Thyroid gland (tissue), 4 donors: ENCODE measurements around the gene ENDOV. TPM values are rescaled to one million over a fixed set of nuclear protein-coding genes. Genes with fewer than 3 reads are reported as not detected.

ENCODE experiments used
- DNase-seq, 2 donors: peaks; one replicate each; pipeline ENCODE4 v3.0.0-alpha.2; 2019
- H3K27ac ChIP-seq, 3 donors: fragments of 200-600 bp; sonication (generic); 1 replicate in 2 of 3; 2 replicates in 1 of 3; pipeline ENCODE4 v1.5.1; 2016 to 2019; ENCODE audit warnings: mild to moderate bottlenecking in 1 of 3, moderate library complexity in 1 of 3
- H3K27me3 ChIP-seq: fragments of 200-600 bp; sonication (generic); one replicate; pipeline ENCODE4 v1.5.1; 2019
- H3K36me3 ChIP-seq, 2 donors: fragments of 200-600 bp; sonication (generic); one replicate each; pipeline ENCODE4 v1.5.1; 2016 to 2019
- H3K4me1 ChIP-seq, 2 donors: fragments of 200-600 bp; sonication (generic); one replicate each; pipeline ENCODE4 v1.5.1; 2017 to 2019
- H3K4me3 ChIP-seq, 3 donors: fragments of 200-600 bp; sonication (generic); replicated peaks in 1 of 3; 1 replicate in 2 of 3; 2 replicates in 1 of 3; pipeline ENCODE4 v1.5.1; 2016; ENCODE audit warnings: mild to moderate bottlenecking in 1 of 3
- H3K9me3 ChIP-seq: fragments of 200-600 bp; sonication (generic); one replicate; pipeline ENCODE4 v1.5.1; 2017
- POLR2A ChIP-seq, 2 donors: fragments of 450-650 bp; IDR thresholded peaks; one replicate each; pipeline ENCODE4 v1.6.1; 2017; ENCODE audit warnings: antibody characterized with exemption in 2 of 2, mild to moderate bottlenecking in 2 of 2, moderate library complexity in 1 of 2
- WGBS, 2 donors: methylation state at CpG; one replicate each; pipeline ENCODE4 v1.1.5; 2017; 5-methylcytosine and 5-hydroxymethylcytosine counted together
- intact Hi-C: fragments of 100-400 bp; cut with DNase I; formaldehyde crosslinking; loops from one replicate; pipeline ENCODE4 v1.15.1; 2023
- total RNA-seq, 4 donors: library from RNA; depleted of rRNA; stranded (reverse); fragments of >200 nt; gene quantifications; one replicate each; pipeline ENCODE4 v1.2.3, GENCODE V29; 2016
- TF ChIP-seq, protein P1 (sequence below), 6 experiments: fragments of 200-600 bp in 3 of 6; fragments of 450-650 bp in 3 of 6; sonication (generic) in 3 of 6; IDR thresholded peaks; one replicate each; pipeline ENCODE4 v1.5.1; 2016 to 2019; ENCODE audit warnings: antibody characterized with exemption in 6 of 6, mild to moderate bottlenecking in 2 of 6, inconsistent platforms in 1 of 6, moderate library complexity in 1 of 6

ENDOV gene
- total RNA-seq, 4 donors from 2014 or later: 18.8 to 37.1 (median 21.2) TPM

DNA sequence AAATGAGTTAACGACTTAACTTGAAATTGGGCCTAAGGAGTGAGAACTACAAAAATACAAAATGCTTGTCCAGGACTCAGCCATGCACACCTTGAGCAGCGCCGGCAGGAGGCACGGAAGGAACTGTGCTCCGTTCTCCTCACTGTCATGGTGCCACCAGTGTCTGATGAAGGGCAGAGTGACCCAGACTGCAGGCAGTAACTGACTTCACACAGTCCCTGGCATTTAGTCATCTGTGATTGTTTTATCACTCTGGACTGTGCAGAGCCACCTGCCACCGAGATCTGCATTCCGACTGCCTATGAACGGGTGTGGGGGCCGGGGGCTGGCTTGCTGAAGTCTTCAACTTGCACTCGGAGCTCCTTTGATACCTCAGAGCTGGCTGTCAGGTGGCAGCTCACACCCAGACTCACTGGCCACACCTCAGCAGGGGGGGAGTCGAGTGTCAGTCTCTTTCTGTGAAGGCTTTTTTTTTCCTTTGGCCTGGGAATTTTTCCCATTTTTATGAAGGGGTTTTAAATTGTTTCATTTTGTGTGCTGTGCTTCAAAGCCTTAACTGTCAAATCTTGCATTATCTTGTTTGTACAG, 20.2 kb upstream of the ENDOV start:
- Histone ChIP-seq H3K27ac (no peak overlapping the region), H3K36me3 (peaks cover 45 to 47% of the 10 kb centered on the region in 2 donors), H3K4me3 (no peak overlapping the region), H3K4me1 (peaks cover 0 to 5% of the 10 kb centered on the region in 2 donors), H3K27me3 (no peaks in the 10 kb centered on the region), H3K9me3 (no peaks in the 10 kb centered on the region)
- TF ChIP-seq POLR2A (IDR thresholded peaks at IDR 0.05): no peak
- TF ChIP-seq, protein P1, sequence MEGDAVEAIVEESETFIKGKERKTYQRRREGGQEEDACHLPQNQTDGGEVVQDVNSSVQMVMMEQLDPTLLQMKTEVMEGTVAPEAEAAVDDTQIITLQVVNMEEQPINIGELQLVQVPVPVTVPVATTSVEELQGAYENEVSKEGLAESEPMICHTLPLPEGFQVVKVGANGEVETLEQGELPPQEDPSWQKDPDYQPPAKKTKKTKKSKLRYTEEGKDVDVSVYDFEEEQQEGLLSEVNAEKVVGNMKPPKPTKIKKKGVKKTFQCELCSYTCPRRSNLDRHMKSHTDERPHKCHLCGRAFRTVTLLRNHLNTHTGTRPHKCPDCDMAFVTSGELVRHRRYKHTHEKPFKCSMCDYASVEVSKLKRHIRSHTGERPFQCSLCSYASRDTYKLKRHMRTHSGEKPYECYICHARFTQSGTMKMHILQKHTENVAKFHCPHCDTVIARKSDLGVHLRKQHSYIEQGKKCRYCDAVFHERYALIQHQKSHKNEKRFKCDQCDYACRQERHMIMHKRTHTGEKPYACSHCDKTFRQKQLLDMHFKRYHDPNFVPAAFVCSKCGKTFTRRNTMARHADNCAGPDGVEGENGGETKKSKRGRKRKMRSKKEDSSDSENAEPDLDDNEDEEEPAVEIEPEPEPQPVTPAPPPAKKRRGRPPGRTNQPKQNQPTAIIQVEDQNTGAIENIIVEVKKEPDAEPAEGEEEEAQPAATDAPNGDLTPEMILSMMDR (IDR thresholded peaks at IDR 0.05): no peak
- no peak for DNase-seq
- intact Hi-C loops: no loop called here
- 84% methylated on average over 11 of the region's 11 CpGs for WGBS, 2 donors

DNA sequence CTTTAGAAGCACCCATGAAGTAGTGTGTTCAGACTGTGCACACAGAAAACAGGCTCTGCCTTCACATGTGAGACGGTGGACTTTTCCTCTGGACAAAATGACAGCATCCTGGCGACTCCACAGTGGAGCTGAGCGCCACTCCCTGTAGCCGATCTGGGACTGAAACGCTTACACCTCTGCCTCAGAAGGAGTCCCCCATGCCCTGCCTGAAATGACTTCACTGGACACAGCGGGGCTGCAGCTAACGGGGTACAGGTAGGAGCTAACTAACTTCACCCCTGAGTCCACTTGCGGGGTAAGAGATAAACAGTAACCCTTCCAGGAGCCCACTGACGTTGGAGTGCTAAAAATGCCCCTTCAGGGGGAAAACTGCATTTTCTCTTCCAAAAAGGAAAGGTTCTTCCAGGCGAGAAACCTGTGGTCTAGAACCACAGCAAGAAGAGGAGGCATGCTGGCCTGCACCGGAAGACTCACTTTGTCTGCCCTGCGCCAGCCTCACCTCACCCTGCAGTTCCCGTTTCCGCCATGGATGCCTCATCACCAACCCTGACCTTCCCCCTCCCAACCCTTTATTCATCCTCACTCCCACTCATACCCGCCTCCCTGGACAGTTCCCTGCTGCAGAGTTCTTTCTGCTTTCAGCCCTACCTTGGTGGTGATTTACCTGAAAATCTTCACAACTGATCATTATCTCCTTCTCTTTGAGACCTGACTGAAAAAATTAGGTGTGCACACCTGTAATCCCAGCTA, 19.4 kb upstream of the ENDOV start:
- Histone ChIP-seq H3K9me3 (no peaks in the 10 kb centered on the region), H3K4me1 (peaks cover 0 to 5% of the 10 kb centered on the region in 2 donors), H3K36me3 (peaks cover 37 to 39% of the 10 kb centered on the region in 2 donors), H3K27me3 (no peaks in the 10 kb centered on the region), H3K27ac (no peak overlapping the region), H3K4me3 (no peak overlapping the region)
- DNase-seq: no peak
- TF ChIP-seq, protein P1 (IDR thresholded peaks at IDR 0.05): no peak
- TF ChIP-seq POLR2A (IDR thresholded peaks at IDR 0.05): no peak
- intact Hi-C loops: no loop called here
- 89 to 90% methylated on average over 14 to 15 of the region's 15 CpGs for WGBS, 2 donors

DNA sequence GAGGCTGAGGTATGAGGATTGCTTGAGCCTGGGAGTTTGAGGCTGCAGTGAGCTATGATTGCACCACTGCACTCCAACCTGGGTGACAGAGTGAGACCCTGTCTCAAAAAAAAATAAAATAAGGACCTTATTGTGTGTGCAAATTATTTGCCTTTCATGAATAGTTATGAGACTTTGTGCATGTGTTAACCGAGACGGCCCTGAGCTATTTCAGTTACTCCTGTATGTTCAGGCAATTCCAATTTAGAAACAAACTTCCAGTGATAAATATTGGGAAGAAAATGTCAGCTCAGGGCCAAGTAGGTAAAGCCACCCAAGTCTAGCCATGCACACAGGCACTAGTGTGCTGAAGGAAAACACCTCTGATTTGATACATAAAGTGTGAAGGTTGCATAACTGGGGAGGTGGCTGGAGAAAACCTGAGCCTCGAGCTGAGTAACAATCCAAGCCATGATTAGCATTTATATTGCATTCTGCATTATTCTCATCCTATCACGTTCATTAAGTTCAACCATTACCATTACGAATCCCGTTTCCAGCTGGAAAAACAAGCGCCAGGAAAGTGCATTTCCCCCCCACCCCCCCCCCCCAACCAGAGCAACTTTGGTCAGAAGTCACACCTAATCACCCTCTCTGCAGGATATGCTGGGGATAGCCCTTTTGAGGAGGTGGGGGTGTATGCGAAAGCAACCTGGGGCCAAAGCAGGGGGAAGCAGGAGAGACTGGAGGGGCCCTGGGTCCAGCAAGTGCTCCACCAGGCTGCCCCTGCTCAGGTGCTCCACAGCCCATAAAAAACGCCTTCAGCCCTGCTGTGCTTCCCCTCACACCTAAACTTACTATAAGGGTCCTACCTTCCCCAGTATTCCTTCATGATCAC, 18.6 kb upstream of the ENDOV start:
- 75 to 82% methylated on average over 9 of the region's 9 CpGs for WGBS, 2 donors
- TF ChIP-seq, protein P1 (IDR thresholded peaks at IDR 0.05): no peak
- TF ChIP-seq POLR2A (IDR thresholded peaks at IDR 0.05): no peak

DNA sequence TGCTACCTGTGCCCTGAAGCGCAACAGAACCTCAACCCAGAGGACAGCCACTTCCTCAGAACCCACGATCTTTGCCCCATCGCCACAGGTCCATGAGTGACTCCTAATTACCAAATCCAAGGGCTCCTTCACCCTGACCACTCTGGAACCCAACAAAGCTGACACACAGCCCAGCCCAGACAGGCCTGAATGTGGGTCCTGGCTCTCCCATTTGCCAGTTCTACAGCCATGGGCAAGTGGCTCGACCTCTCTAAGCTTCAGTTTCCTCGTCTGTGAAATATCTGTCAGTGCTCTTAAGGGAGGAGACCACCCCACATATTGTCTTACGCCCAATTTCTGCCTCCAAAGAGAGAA, 18.0 kb upstream of the ENDOV start:
- WGBS, 2 donors: 90 to 96% methylated on average over 6 of the region's 6 CpGs
- H3K9me3 ChIP-seq: no peaks in the 10 kb centered on the region
- intact Hi-C loops: no loop called here
- TF ChIP-seq, protein P1 (IDR thresholded peaks at IDR 0.05): no peak
- TF ChIP-seq POLR2A (IDR thresholded peaks at IDR 0.05): no peak
- peaks cover 25 to 31% of the 10 kb centered on the region in 2 donors for H3K36me3 ChIP-seq
- H3K4me3 ChIP-seq: no peak overlapping the region
- no peaks in the 10 kb centered on the region for H3K27me3 ChIP-seq
- H3K4me1 ChIP-seq: peaks cover 0 to 5% of the 10 kb centered on the region in 2 donors
- no peak for DNase-seq
- H3K27ac ChIP-seq: no peak overlapping the region

More for the DNA sequence above, 18.6 kb upstream of the ENDOV start:
- H3K36me3 ChIP-seq: peaks cover 28 to 32% of the 10 kb centered on the region in 2 donors
- H3K4me1 ChIP-seq: peaks cover 0 to 5% of the 10 kb centered on the region in 2 donors
- intact Hi-C loops: no loop called here
- DNase-seq: no peak
- no peak overlapping the region for H3K4me3 ChIP-seq
- no peaks in the 10 kb centered on the region for H3K27me3 ChIP-seq
- no peaks in the 10 kb centered on the region for H3K9me3 ChIP-seq
- H3K27ac ChIP-seq: no peak overlapping the region
